NCI-H128 (cell line): ENCODE data around the gene CDPF1.

Experiments used
- DNase-seq: peaks from one replicate; lab custom pipeline; 2025; ENCODE audit not compliant: unreplicated experiment; lab: John Stamatoyannopoulos, UW

Gene CDPF1

GRCh38 chr22:46259374-46259773 lies 9.3 kb upstream of the CDPF1 start:
- DNase-seq: no peak

GRCh38 chr22:46256358-46256958 lies 6.4 kb upstream of the CDPF1 start:
- DNase-seq: no peak

- DNase-seq: no peak
These were observed 1.8 kb upstream of the CDPF1 start for GRCh38 chr22:46251816-46252380.

- DNase-seq: no peak
These were observed 1.2 kb upstream of the CDPF1 start for GRCh38 chr22:46251266-46251665.

DNA sequence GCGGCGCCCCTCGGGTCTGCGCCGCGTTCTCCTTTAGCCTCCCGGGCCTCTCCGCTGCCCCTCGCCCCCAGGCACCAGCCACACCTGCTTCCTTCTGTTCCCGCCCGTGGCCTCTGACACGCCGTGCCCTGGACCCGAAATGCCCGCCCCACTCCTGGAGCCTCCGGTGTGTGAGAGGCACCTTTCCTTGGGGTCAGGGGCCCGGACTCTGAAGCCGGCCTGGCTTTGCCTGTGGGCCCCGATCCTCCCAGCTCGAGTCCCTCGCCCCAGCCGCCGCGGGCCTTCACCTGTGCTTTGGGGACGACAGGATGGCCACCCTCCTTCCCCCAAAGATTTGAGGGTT lies 661 bp upstream of the CDPF1 start:
- no peak for DNase-seq

DNA sequence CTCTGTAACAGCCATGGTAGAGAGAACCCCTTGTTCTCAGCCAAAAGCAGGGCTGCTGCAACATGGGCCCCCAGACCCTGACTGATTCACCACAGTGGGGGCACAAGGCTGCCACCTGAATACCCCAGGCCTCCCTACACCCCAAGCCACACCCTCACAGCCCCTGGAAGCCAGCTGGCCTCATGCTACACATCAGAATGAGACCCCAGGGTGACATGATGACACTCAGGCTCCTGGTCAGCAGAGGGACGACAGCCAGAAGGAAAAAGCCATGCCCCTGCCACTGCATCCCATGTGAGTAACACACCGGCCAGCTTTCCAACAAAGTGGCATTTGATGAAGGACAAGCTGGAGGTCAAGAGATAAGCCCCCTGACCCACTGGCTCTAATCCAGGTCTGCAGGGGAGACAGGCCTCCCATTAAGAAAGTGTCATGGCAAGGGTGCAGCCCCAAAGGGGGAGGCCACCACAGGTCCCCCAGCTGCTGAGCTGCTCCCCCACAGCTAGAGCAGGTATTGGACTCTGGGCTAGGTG lies 2.6 kb downstream of the CDPF1 start:
- DNase-seq: no peak

DNA sequence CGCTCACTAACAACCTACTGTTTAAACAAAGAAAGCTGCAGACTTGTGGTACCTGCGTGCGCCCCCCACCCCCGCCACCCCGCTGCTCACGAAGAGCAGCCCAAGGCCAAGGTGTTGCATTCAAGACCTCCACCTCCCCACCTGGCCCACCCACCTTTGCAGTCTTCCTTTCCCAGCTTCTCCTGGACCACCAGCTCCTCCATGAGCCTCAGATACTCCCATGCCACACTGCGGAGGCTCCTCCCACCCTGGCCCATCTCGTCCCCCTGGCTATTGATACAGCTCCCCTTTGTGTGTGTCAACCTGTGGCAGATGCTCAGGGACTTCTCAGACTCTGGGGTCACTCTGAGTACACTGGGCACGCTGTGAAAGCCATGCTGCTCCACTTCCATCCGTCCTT lies 3.9 kb downstream of the CDPF1 start:
- DNase-seq: no peak

GRCh38 chr22:46245511-46245910 lies 4.6 kb downstream of the CDPF1 start:
- DNase-seq: no peak

- no peak for DNase-seq
These were observed 5.3 kb downstream of the CDPF1 start for GRCh38 chr22:46244771-46245170.

DNA sequence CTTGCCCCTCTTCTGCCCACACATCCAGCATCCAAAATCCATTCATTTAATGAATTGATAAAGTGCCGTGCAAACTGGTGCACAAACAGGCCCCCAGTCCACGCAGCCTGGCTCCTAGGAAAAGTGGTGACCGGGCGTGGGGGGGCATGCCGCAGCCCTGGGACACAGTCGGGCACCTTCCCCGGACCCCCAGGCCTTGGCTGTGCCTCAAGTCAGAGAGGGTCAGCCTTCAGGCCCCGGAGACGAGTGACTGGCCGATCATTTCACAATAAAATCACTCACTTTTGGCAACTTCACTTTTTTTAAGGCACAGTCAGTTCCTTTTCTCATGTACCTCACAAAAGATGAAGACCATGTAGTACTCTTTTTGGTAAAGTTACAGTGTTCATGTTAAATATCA lies 8.0 kb downstream of the CDPF1 start:
- DNase-seq: no peak

- no peak for DNase-seq
These were observed 8.6 kb downstream of the CDPF1 start for GRCh38 chr22:46241396-46242007.

GRCh38 chr22:46240907-46241306 lies 9.2 kb downstream of the CDPF1 start:
- DNase-seq: no peak

- DNase-seq: no peak
These were observed 9.6 kb downstream of the CDPF1 start for GRCh38 chr22:46240506-46240905.

DNA sequence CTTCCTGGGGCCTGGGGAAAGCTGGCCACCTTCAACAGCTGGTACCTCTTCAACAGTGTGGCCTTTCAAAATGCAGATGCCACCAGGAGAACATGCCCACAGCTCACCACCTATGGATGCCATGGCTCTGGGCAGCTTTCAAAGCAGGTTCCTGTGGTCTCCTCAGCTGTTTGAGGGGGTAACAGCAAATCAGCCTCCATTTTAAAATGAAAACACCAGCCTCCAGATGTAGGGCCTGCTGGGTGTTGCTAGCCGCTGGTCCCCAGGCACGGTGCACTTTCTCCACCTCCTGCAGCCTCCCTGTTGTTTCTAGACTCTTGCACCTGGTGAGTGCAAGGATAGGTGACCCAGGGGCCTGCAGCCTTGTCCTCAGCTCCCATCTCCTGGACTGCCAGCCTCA lies 10.0 kb downstream of the CDPF1 start:
- DNase-seq: no peak

- DNase-seq: no peak
These were observed 10.6 kb downstream of the CDPF1 start for GRCh38 chr22:46239261-46240048.

GRCh38 chr22:46238541-46238940 lies 11.6 kb downstream of the CDPF1 start:
- DNase-seq: no peak

- no peak for DNase-seq
These were observed 12.5 kb downstream of the CDPF1 start for GRCh38 chr22:46237453-46238124.

GRCh38 chr22:46234969-46235368 lies 15.1 kb downstream of the CDPF1 start:
- no peak for DNase-seq

- no peak for DNase-seq
These were observed 16.9 kb downstream of the CDPF1 start for GRCh38 chr22:46233231-46233630.

- DNase-seq: no peak
These were observed 19.7 kb downstream of the CDPF1 start for GRCh38 chr22:46230262-46230901.

GRCh38 chr22:46229701-46230100 lies 20.4 kb downstream of the CDPF1 start:
- no peak for DNase-seq
